MM.1S (cell line): ENCODE results near the gene ZNF275.

Experiments
- EZH2 ChIP-seq: fragments of 300-600 bp; sonication (generic); optimal IDR thresholded peaks from 2 replicates; pipeline ENCODE3; 2017; ENCODE audit warnings: low read depth, mild to moderate bottlenecking, antibody characterized with exemption, low read length, mixed read lengths
- EZH2phosphoT487 ChIP-seq: fragments of 300-600 bp; sonication (generic); IDR thresholded peaks from 2 replicates; pipeline ENCODE4 v1.6.1; 2018; ENCODE audit warnings: antibody characterized with exemption, low read length
- TF ChIP-seq, protein P1 (sequence below): fragments of 300-600 bp; sonication (generic); IDR thresholded peaks from 2 replicates; pipeline ENCODE4 v1.5.1; 2016; ENCODE audit warnings: antibody characterized with exemption, low read length, mixed read lengths

DNA sequence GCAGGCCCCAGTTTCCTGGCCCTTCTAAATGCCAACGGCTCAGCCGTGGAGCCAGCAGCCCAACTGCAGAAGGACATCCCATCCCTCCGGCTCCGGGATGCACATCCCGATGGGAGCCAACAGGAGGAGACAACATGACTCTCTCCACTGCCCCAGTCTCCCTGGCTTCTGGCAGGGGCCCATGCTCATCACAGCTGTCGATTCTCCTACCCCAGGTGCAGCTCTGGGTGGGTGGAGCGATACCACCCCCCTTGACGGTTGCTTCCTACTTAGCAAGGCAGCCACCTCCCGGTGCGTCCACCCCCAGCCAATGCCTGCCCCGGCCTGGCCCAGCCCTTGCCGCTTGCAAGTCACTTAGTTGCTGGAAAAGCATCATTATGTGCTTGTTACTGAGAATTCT is 19.5 kb downstream of the ZNF275 start:
- TF ChIP-seq, protein P1, sequence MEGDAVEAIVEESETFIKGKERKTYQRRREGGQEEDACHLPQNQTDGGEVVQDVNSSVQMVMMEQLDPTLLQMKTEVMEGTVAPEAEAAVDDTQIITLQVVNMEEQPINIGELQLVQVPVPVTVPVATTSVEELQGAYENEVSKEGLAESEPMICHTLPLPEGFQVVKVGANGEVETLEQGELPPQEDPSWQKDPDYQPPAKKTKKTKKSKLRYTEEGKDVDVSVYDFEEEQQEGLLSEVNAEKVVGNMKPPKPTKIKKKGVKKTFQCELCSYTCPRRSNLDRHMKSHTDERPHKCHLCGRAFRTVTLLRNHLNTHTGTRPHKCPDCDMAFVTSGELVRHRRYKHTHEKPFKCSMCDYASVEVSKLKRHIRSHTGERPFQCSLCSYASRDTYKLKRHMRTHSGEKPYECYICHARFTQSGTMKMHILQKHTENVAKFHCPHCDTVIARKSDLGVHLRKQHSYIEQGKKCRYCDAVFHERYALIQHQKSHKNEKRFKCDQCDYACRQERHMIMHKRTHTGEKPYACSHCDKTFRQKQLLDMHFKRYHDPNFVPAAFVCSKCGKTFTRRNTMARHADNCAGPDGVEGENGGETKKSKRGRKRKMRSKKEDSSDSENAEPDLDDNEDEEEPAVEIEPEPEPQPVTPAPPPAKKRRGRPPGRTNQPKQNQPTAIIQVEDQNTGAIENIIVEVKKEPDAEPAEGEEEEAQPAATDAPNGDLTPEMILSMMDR: no peak
- TF ChIP-seq EZH2 (no peak), EZH2phosphoT487 (no peak)
